A673 (cell line): ENCODE data around the gene PDGFRA.
"Not testable (repeated sequence)": the region's sequence is repeated elsewhere in the genome, so short reads cannot be mapped to it uniquely, and the experiment has no call there.

Experiments
- EZH2 ChIP-seq: fragments of 200-600 bp; sonication (generic); IDR thresholded peaks from 2 replicates; pipeline ENCODE4 v1.6.1; 2017; ENCODE audit warnings: borderline replicate concordance, low read depth, mild to moderate bottlenecking, mixed read lengths, antibody characterized with exemption, low read length; ENCODE audit not compliant: poor library complexity, severe bottlenecking
- TF ChIP-seq, protein P1 (sequence below): fragments of 300-800, 200-600 bp; sonication (generic); conservative IDR thresholded peaks from 2 replicates; pipeline ENCODE4 v1.5.1; 2017; ENCODE audit warnings: low read depth, mild to moderate bottlenecking, antibody characterized with exemption, low read length, moderate library complexity, mixed read lengths

DNA sequence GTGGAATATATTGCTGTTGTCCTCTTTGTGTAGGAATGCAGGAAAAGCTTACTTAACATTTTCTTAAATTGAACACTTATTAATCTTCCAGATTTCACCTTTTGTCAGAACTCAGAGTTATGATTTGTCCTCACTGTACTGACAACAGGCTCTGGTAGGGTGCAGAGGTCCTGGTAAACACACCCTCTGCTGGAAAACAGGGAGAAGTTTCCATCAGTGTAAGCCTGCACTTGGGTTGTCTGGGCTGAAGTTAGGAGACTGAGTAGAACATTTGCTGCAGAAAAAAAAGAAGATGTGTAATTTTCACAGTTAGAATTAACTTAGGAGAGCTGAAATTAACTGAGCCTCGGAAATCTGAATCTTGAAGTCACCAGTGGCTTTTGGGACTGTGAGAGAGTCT, 23.2 kb downstream of the PDGFRA start:
- TF ChIP-seq, protein P1, sequence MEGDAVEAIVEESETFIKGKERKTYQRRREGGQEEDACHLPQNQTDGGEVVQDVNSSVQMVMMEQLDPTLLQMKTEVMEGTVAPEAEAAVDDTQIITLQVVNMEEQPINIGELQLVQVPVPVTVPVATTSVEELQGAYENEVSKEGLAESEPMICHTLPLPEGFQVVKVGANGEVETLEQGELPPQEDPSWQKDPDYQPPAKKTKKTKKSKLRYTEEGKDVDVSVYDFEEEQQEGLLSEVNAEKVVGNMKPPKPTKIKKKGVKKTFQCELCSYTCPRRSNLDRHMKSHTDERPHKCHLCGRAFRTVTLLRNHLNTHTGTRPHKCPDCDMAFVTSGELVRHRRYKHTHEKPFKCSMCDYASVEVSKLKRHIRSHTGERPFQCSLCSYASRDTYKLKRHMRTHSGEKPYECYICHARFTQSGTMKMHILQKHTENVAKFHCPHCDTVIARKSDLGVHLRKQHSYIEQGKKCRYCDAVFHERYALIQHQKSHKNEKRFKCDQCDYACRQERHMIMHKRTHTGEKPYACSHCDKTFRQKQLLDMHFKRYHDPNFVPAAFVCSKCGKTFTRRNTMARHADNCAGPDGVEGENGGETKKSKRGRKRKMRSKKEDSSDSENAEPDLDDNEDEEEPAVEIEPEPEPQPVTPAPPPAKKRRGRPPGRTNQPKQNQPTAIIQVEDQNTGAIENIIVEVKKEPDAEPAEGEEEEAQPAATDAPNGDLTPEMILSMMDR = not testable (repeated sequence)
- TF ChIP-seq EZH2 = not testable (repeated sequence)
